Choroid plexus epithelial cell (primary cell): ENCODE results near the gene TOR2A.

Experiments
- DNase-seq: peaks from one replicate; pipeline ENCODE4 v3.0.0-alpha.2; 2010; ENCODE audit warnings: low read depth
- H3K4me3 ChIP-seq: 2 replicates; pipeline ENCODE4 v1.5.1; 2011; ENCODE audit warnings: low read depth, mild to moderate bottlenecking, control low read depth, low read length, moderate library complexity
- TF ChIP-seq, protein P1 (sequence below): conservative IDR thresholded peaks from 2 replicates; pipeline ENCODE4 v1.5.1; 2011; ENCODE audit warnings: low read depth, mild to moderate bottlenecking, control low read depth, inconsistent platforms, low read length, moderate library complexity

Gene TOR2A

DNA sequence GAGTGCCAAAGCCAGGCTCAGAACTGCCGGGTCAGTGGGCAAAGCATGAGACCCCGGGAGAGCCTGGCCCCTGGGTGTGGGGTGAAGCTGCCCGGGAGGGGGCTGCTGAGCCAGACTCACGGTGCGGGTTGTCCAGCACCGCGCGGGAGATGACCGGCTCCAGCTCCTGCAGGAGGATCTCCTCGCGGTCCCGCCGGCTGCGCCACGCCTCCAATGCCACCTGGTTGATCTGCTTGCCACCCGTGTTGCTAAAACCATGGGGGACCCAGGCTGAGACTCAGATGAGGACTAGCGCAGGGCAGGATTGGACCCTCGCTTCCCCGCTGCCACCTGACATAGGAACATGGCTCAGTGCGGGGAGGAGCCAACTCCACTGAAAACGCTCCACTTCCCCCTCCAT lies 2.6 kb downstream of the TOR2A start:
- no peak for DNase-seq
- H3K4me3 ChIP-seq = no peak overlapping the region
- TF ChIP-seq, protein P1, sequence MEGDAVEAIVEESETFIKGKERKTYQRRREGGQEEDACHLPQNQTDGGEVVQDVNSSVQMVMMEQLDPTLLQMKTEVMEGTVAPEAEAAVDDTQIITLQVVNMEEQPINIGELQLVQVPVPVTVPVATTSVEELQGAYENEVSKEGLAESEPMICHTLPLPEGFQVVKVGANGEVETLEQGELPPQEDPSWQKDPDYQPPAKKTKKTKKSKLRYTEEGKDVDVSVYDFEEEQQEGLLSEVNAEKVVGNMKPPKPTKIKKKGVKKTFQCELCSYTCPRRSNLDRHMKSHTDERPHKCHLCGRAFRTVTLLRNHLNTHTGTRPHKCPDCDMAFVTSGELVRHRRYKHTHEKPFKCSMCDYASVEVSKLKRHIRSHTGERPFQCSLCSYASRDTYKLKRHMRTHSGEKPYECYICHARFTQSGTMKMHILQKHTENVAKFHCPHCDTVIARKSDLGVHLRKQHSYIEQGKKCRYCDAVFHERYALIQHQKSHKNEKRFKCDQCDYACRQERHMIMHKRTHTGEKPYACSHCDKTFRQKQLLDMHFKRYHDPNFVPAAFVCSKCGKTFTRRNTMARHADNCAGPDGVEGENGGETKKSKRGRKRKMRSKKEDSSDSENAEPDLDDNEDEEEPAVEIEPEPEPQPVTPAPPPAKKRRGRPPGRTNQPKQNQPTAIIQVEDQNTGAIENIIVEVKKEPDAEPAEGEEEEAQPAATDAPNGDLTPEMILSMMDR = no peak

DNA sequence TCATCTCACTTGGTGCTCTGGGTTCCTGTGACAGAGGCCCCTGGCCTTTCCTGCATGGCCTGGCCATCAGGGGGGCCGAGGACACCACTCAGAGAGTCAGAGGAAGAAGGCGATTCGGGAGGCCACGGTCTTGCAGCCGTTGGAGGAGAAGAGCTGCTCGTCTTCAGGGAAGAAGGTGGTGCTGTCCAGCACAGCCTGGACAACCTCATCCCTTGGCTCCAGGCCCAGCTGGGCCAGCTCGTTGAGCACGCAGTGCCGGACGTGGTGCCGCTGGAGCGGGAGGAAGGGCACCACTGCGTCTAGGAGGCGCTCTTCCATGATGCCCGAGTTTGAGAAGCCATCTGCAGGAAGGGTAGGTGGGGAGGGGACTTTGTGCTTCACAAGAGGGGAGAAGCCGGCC lies 3.2 kb downstream of the TOR2A start:
- no peak overlapping the region for H3K4me3 ChIP-seq
- DNase-seq = no peak
- TF ChIP-seq, protein P1 = no peak

DNA sequence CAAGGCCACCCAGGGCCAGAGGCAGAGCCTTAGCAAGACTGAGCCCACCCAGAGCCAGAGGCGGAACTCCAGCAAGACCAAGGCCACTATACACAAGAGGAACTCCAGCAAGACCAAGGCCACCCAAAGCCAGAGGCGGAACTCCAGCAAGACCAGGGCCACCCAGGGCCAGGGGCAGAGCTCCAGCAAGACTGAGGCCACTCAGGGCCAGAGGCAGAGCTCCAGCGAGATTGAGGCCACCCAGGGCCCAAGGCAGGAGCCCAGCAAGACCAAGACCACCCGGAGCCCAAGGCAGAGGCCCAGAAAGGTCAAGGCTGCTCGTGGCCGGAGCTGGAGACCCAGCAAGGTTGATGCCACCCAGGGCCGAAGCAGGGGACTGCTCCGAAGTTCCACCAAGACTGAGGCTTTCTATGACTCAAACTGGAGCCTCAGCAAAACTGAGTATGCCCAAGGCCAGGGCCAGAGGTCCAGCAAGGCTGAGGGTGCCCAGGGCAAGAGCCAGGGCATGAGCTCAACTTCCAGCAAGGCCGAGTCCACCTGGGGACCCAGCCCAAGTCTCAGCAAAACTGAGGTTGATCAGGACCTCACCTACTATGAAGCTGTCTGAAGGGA lies 4.2 kb downstream of the TOR2A start:
- no peak for DNase-seq
- no peak overlapping the region for H3K4me3 ChIP-seq
- TF ChIP-seq, protein P1 = no peak

DNA sequence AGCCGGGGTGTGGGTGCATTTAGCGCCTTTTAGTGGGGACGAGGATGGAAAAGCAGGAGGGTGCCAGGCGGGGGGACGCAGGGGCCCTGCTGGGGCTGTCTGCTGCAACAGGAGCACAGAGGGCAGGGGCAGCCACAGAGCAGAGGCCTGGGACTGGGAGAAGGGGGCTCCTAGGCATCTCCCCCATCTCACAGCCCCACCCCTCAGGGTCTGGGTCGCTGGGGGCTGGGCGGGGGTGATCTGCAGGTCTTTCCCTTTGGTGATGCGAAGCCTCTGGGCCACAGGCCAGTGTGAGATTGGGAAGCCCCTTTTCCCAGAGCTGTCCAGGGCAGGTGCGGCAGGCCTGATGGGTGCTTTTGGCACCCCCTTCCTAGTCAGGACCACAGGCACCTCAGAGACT lies 4.8 kb downstream of the TOR2A start:
- TF ChIP-seq, protein P1 = no peak
- H3K4me3 ChIP-seq = no peak overlapping the region
- no peak for DNase-seq

DNA sequence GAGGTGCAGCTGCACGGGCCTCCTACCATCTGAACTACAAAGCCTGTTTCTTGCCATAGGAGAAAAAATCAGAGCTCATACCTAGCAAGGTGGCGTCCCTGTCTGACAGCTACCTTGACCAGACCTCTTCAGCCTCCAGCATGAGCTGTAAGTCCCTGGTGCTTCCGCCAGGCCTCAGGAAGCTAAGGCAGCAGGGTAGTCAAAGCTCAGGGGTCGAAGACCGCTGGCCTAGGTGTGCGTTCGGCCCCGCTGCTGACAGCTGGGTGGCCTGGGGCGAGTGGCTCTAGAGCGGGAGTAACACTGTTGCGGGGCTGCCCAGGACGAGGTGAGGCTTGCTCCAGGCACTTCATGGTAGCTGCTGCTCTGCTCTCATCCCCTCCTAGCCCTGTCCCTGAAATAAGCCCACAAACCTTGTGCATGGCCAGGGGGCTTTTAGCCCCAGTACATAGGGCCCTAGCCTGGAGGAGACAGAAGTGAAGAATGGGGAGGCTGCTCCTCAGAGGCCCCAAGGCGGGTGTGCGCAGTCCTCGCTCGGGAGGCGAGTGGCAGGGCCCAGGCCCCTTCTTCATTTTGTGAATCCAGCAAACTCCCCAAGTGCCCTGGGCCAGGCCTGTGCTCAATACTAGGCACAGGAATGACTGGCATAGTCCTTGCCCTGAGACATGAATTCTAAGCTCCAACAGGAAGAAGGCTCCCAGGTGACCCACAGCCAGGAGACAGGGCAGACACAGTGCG lies 5.4 kb downstream of the TOR2A start:
- TF ChIP-seq, protein P1 = no peak
- no peak for DNase-seq
- no peak overlapping the region for H3K4me3 ChIP-seq

DNA sequence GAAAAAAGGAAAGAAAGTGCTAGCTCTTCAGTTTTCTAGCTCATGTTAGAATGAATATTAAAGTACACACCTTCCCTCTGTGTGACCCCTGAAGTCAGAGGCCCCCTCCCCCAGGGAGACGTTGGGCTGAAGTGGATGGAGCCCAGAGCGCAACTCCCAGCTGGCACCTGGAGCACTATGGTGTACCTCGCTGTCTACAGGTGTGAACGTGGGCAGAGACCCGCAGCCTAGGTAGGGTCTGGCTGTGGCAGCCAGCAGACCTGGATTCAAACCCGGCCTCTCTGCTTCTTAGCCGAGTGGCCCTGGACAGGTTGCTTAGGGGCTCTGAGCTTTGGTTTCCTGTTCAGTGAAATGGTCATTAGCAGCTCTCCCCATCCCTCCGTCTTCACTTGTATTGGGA lies 6.3 kb downstream of the TOR2A start:
- TF ChIP-seq, protein P1 = no peak
- H3K4me3 ChIP-seq = no peak overlapping the region
- DNase-seq = no peak

DNA sequence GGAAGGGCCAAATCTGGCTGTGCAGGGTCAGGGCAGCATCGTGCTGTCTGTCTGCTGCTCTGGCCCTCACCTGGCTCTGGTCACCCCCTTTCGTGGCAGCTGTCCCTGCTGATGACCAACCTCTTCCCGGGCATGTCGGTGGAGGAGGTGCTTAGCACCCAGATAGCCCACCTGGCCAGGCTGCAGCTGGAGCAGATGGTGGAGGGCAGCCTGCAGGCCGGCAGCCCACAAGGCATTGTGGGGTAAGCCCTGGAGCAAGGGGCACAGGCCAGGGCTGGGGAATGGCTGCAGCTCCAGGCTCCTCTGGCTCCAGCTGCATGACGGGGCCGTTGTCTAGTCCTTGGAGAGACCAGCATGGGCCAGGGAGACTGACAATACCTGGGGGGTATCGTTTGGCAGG lies 8.2 kb downstream of the TOR2A start:
- no peak for DNase-seq
- no peak overlapping the region for H3K4me3 ChIP-seq
- TF ChIP-seq, protein P1 = no peak
